HepG2 (cell line): ENCODE measurements around the gene DHRS12. TPM values are rescaled to one million over a fixed set of nuclear protein-coding genes. Genes with fewer than 3 reads are reported as not detected.

Source experiments
- AHDC1 ChIP-seq: sonication (generic); formaldehyde crosslinking; IDR thresholded peaks from 2 replicates; pipeline ENCODE4 v1.5.1; 2020; ENCODE audit warnings: mild to moderate bottlenecking, missing genetic modification reagents, borderline replicate concordance
- BATF2 ChIP-seq: sonication (generic); formaldehyde crosslinking; IDR thresholded peaks from 2 replicates; pipeline ENCODE4 v1.8.0; 2022; ENCODE audit warnings: mild to moderate bottlenecking, missing genetic modification reagents, moderate library complexity
- DPF2 ChIP-seq: sonication (generic); formaldehyde crosslinking; IDR thresholded peaks from 2 replicates; pipeline ENCODE4 v1.4.0; 2020; ENCODE audit warnings: mild to moderate bottlenecking, low read depth, missing genetic modification reagents, borderline replicate concordance
- ELK4 ChIP-seq: sonication (generic); formaldehyde crosslinking; IDR thresholded peaks from 2 replicates; pipeline ENCODE4 v1.9.0; 2021; ENCODE audit warnings: missing genetic modification reagents, borderline replicate concordance
- FOXP1 ChIP-seq, 2 experiments: fragments of 450-650 bp in 1 of 2; IDR thresholded peaks; 2 replicates each; pipeline ENCODE4 v1.6.1; 2017 to 2018; ENCODE audit warnings: antibody characterized with exemption in 1 of 2
- HDAC1 ChIP-seq: sonication (generic); formaldehyde crosslinking; IDR thresholded peaks from 2 replicates; pipeline ENCODE4 v1.5.1; 2020; ENCODE audit warnings: mild to moderate bottlenecking, missing genetic modification reagents
- KDM4B ChIP-seq: sonication (generic); formaldehyde crosslinking; IDR thresholded peaks from 2 replicates; pipeline ENCODE4 v1.4.0; 2020; ENCODE audit warnings: missing genetic modification reagents
- MAFF ChIP-seq: IDR thresholded peaks from 2 replicates; pipeline ENCODE4 v1.6.1; 2011; ENCODE audit warnings: low read depth, low read length, improper control_type of control experiment
- NFE2L1 ChIP-seq: sonication (generic); formaldehyde crosslinking; IDR thresholded peaks from 2 replicates; pipeline ENCODE4 v1.4.0; 2020; ENCODE audit warnings: missing genetic modification reagents, mild to moderate bottlenecking, borderline replicate concordance
- NFE2L2 ChIP-seq: fragments of 150-350 bp; IDR thresholded peaks from 2 replicates; pipeline ENCODE4 v1.6.1; 2014; ENCODE audit warnings: low read length
- NPAS2 ChIP-seq: sonication (generic); formaldehyde crosslinking; IDR thresholded peaks from 2 replicates; pipeline ENCODE4 v1.8.0; 2022; ENCODE audit warnings: mild to moderate bottlenecking, missing genetic modification reagents, borderline replicate concordance
- NR2F1 ChIP-seq, 2 experiments: fragments of 450-650 bp in 1 of 2; formaldehyde crosslinking in 1 of 2; IDR thresholded peaks; 2 replicates each; pipeline versions ENCODE4 v1.5.0 to v1.6.1; 2016 to 2020; ENCODE audit warnings: mild to moderate bottlenecking in 1 of 2, missing compliant biosample characterization in 1 of 2, missing genetic modification reagents in 1 of 2, moderate library complexity in 1 of 2
- PHF21A ChIP-seq: sonication (generic); formaldehyde crosslinking; IDR thresholded peaks from 2 replicates; pipeline ENCODE4 v1.5.0; 2020; ENCODE audit warnings: mild to moderate bottlenecking, missing genetic modification reagents
- TARDBP ChIP-seq: sonication (generic); formaldehyde crosslinking; IDR thresholded peaks from 2 replicates; pipeline ENCODE4 v1.8.0; 2022; ENCODE audit warnings: mild to moderate bottlenecking, missing genetic modification reagents
- ZBTB38 ChIP-seq: sonication (generic); formaldehyde crosslinking; IDR thresholded peaks from 2 replicates; pipeline ENCODE4 v1.5.1; 2020; ENCODE audit warnings: mild to moderate bottlenecking, missing genetic modification reagents
- ZMYM3 ChIP-seq: sonication (generic); formaldehyde crosslinking; IDR thresholded peaks from 2 replicates; pipeline ENCODE4 v1.5.1; 2020; ENCODE audit warnings: mild to moderate bottlenecking, missing genetic modification reagents
- ZNF329 ChIP-seq: sonication (generic); formaldehyde crosslinking; IDR thresholded peaks from 2 replicates; pipeline ENCODE4 v1.9.0; 2021; ENCODE audit warnings: low read depth, mild to moderate bottlenecking, missing genetic modification reagents
- ZNF503 ChIP-seq: sonication (generic); formaldehyde crosslinking; IDR thresholded peaks from 2 replicates; pipeline ENCODE4 v1.4.0; 2020; ENCODE audit warnings: missing genetic modification reagents
- ZNF572 ChIP-seq: sonication (generic); formaldehyde crosslinking; IDR thresholded peaks from 2 replicates; pipeline ENCODE4 v1.5.1; 2020; ENCODE audit warnings: mild to moderate bottlenecking, missing genetic modification reagents
- polyA plus RNA-seq, 8 experiments: library from polyadenylated mRNA; depleted of rRNA in 3 of 8; stranded (reverse) in 7 of 8; unstranded in 1 of 8; fragments of >200 nt; fragmentation: Illumina TruSeq in 4 of 8; extraction: Trizol in 4 of 8; gene quantifications; 2 replicates each; pipeline versions ENCODE4 v1.2.1 to v1.2.3, GENCODE V29; 2011 to 2016; ENCODE audit warnings: low read depth in 4 of 8, missing spikeins in 1 of 8, mixed read lengths in 1 of 8; ENCODE audit not compliant: insufficient read depth in 1 of 8
- total RNA-seq, 5 experiments: library from RNA; depleted of rRNA; stranded (reverse); fragments of >200 nt; fragmentation: Illumina TruSeq; extraction: Trizol; gene quantifications; 2 replicates each; pipeline ENCODE4 v1.2.3, GENCODE V29; 2016; ENCODE audit warnings: low read depth in 1 of 5

The DHRS12 gene
- total and polyA plus RNA-seq, 2 of the 13 experiments (the other 11 are each of a cell fraction or from before 2014, with no cell fraction given) = 7.2 to 8.4 TPM

GRCh38 chr13:51747438-51748434 is 56.2 kb downstream of the DHRS12 start (continued):
- peak; percentile 77; the same call in 1 of the 2 replicates for TF ChIP-seq ZMYM3
- peak; percentile 78; the same call in 1 of the 2 replicates for TF ChIP-seq AHDC1 (CRISPR knock-in tag)
- no peak for TF ChIP-seq ZNF572 (CRISPR knock-in tag)
- no peak for TF ChIP-seq NPAS2
- no peak for TF ChIP-seq ZNF329 (CRISPR knock-in tag)
- TF ChIP-seq ZBTB38 (CRISPR knock-in tag) = peak; percentile 45; the same call in 1 of the 2 replicates
- TF ChIP-seq ZNF503 = peak; percentile 50; the same call in 1 of the 2 replicates
- TF ChIP-seq NR2F1 (CRISPR knock-in tag; IDR thresholded peaks at IDR 0.05) = no peak
- no peak for TF ChIP-seq FOXP1 (IDR thresholded peaks at IDR 0.05)
- peak; percentile 58 for TF ChIP-seq FOXP1 (CRISPR knock-in tag; IDR thresholded peaks at IDR 0.05)
- no peak for TF ChIP-seq MAFF
- no peak for TF ChIP-seq NFE2L1
- TF ChIP-seq BATF2 (CRISPR knock-in tag) = no peak
- TF ChIP-seq TARDBP = peak; percentile 33; the same call in 1 of the 2 replicates
- TF ChIP-seq HDAC1 (CRISPR knock-in tag) = peak; percentile 46; the same call in 1 of the 2 replicates
- no peak for TF ChIP-seq ELK4
- no peak for TF ChIP-seq NFE2L2
- peak; percentile 25; the same call in 1 of the 2 replicates for TF ChIP-seq PHF21A (CRISPR knock-in tag)
- no peak for TF ChIP-seq KDM4B (CRISPR knock-in tag)
- peak; percentile 63; the same call in 1 of the 2 replicates for TF ChIP-seq DPF2
